HG03378 (cell line): Measurements from ENCODE around the gene ABCA2.

Experiments
- ATAC-seq: cut with Tn5 transposase; IDR thresholded peaks from one replicate; pipeline ENCODE4 v1.9.1; 2021; ENCODE audit warnings: mild to moderate bottlenecking, moderate library complexity; ENCODE audit not compliant: unreplicated experiment

ABCA2 gene

GRCh38 chr9:136969774-136970173 is 58.3 kb downstream of the ABCA2 start:
- ATAC-seq: no peak

GRCh38 chr9:136969150-136969549 is 58.9 kb downstream of the ABCA2 start:
- no peak for ATAC-seq

DNA sequence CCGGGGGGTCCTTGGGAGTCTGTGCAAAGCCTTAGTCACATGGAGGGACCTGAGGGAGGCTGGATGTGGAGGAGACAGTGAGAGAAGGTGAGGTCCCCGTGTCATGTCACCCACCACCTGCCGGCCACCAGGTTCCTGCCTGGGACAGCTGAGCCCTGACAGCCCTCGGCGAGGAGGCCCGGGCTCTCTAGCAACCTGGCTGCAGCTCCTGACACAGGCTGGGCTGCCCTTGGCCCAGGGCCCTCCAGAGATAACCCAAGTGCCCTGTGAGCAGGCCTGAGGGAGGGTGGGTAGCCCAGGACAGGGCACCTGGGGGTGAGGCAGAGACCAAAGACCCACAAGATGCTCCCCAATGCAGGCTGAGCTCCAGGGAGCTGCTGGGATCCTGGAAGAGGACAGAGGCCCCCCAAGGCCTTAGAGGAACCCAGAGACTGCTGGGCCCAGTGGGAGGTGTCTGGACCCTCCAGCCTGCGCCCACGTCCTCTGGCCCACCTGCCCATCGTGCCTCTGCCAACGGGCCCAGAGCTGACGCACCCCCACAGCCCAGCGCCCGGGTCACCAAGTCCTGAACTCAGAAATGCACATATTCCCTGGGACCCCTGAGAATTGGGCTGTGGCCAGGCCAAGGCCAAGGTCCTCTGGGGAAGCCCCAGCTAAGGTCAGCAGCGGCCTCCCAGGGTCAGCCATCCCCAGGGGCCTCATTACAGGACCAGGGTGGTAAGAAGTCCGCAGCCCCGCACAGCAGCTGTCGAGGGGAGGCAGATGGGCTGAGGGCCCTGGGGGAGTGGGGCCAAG is 59.5 kb downstream of the ABCA2 start:
- no peak for ATAC-seq

DNA sequence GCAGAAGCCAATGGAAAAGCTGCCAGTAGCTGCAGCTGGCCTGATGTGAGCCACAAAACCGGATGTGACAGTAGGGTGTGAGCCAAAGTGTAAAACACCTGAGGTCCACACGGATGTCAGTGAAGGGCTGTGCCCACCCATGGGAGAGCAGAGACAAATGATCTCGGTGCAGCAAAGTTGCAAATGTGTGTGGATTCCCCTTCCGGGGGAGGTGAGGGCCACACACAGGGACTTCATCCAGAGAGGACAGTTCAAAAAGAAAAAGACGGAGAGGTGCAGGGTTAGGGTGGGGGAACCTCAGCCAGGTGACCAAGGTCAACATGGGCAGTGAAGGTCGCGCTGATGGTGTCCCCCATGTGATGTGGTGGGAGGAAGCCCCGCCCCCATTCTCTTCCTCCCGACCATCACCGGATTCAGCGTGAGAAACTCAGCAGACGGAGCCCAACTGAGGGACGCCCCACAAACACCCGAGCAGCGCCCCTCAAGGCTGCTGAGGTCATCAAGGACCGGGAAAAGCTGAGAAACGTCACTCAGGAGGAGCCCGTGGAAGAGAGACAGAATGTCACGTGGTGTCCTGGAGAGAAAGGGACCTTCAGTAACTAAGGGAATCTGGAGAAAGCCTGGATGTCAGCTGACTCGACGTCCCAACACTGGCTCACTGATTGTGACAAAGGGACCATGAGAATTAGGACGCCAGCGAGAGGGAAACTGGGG is 62.1 kb downstream of the ABCA2 start:
- ATAC-seq: no peak

GRCh38 chr9:136964833-136965422 is 63.1 kb downstream of the ABCA2 start:
- ATAC-seq: no peak

- no peak for ATAC-seq
Observed at GRCh38 chr9:136964171-136964689, 63.8 kb downstream of the ABCA2 start.

- no peak for ATAC-seq
Observed at GRCh38 chr9:136963751-136964150, 64.3 kb downstream of the ABCA2 start.

DNA sequence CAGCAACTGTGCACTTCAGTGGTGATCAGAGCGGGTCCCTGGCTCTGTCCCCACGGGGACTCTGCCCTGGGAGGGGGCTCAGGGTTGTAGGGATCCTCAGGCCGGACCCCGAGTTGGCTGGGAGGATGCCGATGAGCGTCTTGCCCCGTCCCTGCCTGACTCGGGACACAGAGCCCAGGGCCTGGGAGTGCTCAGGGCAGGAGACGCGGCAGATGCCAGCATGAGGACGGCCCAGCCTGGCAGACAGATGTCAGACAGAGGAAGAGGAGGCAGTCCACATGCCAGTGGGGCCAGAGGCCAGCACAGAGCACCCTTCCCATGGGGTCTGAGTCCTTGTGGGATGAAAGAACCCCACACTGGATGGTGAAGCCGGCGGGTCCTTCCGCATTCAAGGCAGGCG is 64.7 kb downstream of the ABCA2 start:
- no peak for ATAC-seq

DNA sequence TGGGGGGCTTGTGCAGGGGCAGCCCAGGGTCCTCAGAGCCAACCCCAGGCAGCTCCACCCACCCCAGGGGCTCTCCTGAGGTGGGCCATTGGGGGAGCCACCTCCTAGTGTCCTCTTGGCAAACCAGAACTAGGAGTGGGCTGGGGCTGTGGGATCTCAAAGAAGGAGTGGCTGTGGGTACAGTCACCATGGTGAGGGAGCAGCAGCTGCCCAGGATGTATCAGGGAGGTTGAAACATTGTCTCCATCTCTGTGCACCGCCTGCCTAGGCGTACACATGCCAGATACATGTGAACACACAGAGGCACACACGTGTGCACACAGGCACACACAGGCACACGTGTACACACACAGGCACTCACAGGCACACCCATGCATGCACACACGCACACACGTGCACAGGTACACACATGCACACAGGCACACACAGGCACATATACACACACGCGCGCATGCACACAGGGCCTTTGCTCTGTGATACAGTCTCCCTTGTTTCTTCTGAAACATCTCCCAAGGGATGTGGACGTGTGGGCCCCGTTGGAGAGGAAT is 65.3 kb downstream of the ABCA2 start:
- ATAC-seq: no peak

- no peak for ATAC-seq
Observed at GRCh38 chr9:136962163-136962562, 65.9 kb downstream of the ABCA2 start.

DNA sequence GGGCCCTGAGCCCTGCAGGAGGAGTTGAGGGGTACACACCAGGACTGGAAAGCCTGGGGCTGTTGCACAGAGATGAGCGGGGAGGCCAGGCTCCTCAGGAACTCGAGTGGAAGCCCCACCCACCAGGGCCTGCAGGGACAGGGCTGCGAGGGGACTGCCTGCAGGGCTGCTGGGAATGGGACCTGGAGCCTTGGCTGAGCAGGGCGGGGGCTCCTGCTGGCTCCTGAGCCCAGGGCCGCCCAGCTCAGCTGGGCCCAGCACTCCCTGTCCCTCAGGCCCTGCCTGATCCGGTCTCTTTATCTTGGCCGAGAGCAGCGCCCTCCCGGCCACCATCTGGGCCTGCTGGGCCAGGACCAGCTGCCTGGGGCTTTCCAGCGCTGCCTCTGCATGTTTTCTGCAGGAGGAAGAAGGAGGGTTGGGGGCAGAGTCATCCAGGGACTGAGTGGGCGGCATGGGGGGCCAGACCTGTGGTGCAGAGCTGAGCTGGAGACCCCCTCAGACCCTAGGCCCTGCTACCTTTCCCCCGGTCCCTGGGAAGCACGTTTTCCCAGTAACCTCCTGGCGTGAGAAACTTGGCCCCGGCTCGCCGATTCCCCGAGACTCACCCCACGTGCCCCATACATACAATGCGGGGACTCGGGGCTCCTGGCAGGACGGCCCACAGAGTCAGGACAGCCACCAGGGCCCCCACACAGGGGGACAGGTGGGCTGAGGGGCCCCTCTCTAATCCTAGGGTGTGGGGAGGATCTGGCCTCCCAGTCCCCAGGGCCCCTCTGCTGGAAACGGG is 66.6 kb downstream of the ABCA2 start:
- ATAC-seq: no peak

- ATAC-seq: no peak
Observed at GRCh38 chr9:136960938-136961275, 67.1 kb downstream of the ABCA2 start.

DNA sequence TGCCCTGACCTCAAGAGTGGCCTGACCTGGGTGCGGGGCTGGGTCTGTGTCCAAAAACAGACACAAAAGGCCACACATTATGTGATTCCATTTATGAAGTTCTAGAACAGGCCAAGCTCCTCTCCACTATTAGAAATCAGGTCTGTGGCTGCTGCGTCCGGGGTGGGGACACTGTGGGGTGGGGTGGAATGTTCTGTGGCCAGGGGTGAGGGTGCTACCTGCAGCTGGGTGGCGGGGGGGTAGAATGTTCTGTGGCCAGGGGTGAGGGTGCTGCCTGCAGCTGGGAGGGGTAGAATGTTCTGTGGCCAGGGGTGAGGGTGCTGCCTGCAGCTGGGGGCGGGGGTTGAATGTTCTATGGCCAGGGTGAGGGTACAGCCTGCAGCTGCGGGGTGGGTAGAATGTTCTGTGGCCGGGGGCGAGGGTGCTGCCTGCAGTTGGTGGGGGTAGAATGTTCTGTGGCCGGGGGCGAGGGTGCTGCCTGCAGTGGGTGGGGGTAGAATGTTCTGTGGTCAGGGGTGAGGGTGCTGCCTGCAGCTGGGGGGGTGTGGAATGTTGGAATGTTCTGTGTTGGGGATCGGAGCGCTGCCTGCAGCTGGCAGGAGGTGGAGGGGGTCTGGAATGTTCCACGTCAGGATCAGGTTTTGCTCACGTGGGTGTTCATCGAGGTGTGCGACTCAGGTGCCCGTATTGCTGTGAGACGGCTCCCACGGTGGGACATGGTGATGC is 67.7 kb downstream of the ABCA2 start:
- ATAC-seq: no peak

GRCh38 chr9:136958898-136959850 is 68.9 kb downstream of the ABCA2 start:
- ATAC-seq: no peak

DNA sequence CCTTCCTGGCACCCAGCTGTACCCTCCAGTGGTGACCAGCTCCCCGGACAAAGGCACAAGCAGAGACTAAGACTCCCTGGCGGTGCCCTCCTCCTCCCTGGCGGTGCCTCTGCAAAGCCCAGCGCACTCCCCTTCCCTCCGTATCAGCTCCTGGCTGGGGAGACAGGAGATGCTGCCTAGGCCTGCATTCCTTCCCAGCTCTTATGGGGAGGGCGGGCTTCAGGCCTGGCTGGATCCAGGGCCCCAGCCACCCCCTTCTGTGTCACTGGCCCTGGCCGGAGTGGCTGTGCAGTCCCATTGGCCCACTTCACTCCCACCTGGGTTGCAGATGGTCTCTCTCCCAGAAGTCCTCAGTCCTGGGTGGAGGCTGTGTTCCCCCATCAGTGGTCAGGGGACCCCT is 69.6 kb downstream of the ABCA2 start:
- ATAC-seq: no peak

DNA sequence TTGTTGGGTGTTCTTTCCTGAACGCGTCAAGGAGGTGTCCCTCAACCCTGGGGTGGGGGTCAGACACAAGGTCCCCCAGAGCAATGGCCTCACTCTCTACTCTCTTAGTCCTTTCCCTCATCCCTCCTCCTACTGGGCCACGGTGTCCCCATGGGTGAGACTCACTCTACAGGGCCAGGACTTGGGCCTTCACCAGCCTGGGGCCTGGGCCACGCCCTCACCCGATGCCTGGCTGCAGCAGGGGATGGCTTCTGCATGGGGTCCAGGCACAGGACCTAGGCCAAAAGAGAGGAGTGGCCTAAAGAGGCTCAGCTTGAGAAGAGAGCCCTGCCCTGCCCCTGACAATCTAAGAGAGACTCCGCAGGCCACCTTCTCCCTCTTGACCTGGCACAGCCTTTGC is 70.1 kb downstream of the ABCA2 start:
- no peak for ATAC-seq

DNA sequence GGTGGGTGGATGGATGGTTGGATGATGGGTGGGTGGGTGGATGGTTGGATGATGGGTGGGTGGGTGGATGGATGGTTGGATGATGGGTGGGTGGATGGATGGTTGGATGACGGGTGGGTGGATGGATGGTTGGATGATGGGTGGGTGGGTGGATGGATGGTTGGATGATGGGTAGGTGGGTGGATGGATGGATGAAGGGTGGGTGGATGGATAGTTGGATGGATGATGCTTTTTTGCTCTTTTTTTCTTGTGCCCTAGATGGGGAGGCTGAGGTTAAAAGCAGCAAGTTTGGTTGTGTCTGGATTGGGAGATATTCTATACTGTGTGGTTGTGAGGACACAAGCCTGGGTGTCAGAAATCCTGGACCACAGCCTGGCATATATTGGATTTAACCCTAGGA is 70.6 kb downstream of the ABCA2 start:
- ATAC-seq: no peak
